Endothelial cell of umbilical vein (primary cell): ENCODE data around the gene ANKS1B. TPM values are rescaled to one million over a fixed set of nuclear protein-coding genes. Genes with fewer than 3 reads are reported as not detected.

ENCODE experiments used
- BruUV-seq: library from RNA; stranded (reverse); fragments of 400-500 nt; replicated peaks from 2 replicates; lab custom pipeline; 2021; lab: Mats Ljungman, UMichigan
- CTCF ChIA-PET: fragments of 300-600, 350-600 bp; sonication (Branson Sonifier 250); formaldehyde crosslinking; loops from one replicate; lab custom pipeline; 2021; ENCODE audit warnings: antibody characterized with exemption, inconsistent platforms; lab: Charles Lee
- POLR2A ChIA-PET: fragments of 300-600, 350-600 bp; sonication (Branson Sonifier 250); formaldehyde crosslinking; loops from one replicate; lab custom pipeline; 2021; ENCODE audit warnings: antibody characterized with exemption, inconsistent platforms; lab: Charles Lee
- DNase-seq: peaks from one replicate; pipeline ENCODE4 v3.0.0-alpha.2; 2011; ENCODE audit warnings: low read depth, low spot score
- FAIRE-seq: peaks from 2 replicates; lab custom pipeline; 2011; peaks lifted over from hg19 to GRCh38; lab: Jason Lieb, UNC
- H2AFZ ChIP-seq: 2 replicates; pipeline ENCODE4 v1.6.0; 2012; ENCODE audit warnings: low read depth, low read length, control low read depth, inconsistent platforms
- H3K27ac ChIP-seq: 2 replicates; pipeline ENCODE4 v1.5.1; 2011; ENCODE audit warnings: low read depth, mild to moderate bottlenecking, control low read depth, low read length, moderate library complexity; ENCODE audit not compliant: insufficient read depth
- H3K27me3 ChIP-seq, 2 experiments: 2 replicates each; pipeline versions ENCODE4 v1.6.0 to v1.6.1; 2011; ENCODE audit warnings: low read length in 2 of 2, mixed read lengths in 1 of 2; ENCODE audit not compliant: control insufficient read depth in 2 of 2, insufficient read depth in 2 of 2
- H3K36me3 ChIP-seq, 2 experiments: 2 replicates in 1 of 2; 3 replicates in 1 of 2; pipeline ENCODE4 v1.5.1; 2011; ENCODE audit warnings: low read length in 2 of 2, mild to moderate bottlenecking in 1 of 2, moderate library complexity in 1 of 2; ENCODE audit not compliant: control insufficient read depth in 2 of 2, insufficient read depth in 2 of 2; ENCODE audit errors: extremely low read depth in 1 of 2
- H3K4me1 ChIP-seq: 3 replicates; pipeline ENCODE4 v1.5.1; 2011; ENCODE audit warnings: mild to moderate bottlenecking, low read length; ENCODE audit not compliant: control insufficient read depth, insufficient read depth; ENCODE audit errors: extremely low read depth
- H3K4me2 ChIP-seq: 2 replicates; pipeline ENCODE4 v1.6.1; 2011; ENCODE audit warnings: low read length, control low read depth, mixed read lengths; ENCODE audit not compliant: insufficient read depth
- H3K4me3 ChIP-seq, 3 experiments: fragments of 200-600 bp in 1 of 3; sonication (generic), shearing (Covaris generic) in 1 of 3; replicated peaks in 1 of 3; 2 replicates each; pipeline ENCODE4 v1.5.1; 2011 to 2016; ENCODE audit warnings: control low read depth in 3 of 3, low read length in 3 of 3, mild to moderate bottlenecking in 2 of 3, inconsistent platforms in 1 of 3, low read depth in 1 of 3, moderate library complexity in 1 of 3; ENCODE audit not compliant: insufficient read depth in 1 of 3
- H3K79me2 ChIP-seq: 2 replicates; pipeline ENCODE4 v1.6.0; 2012; ENCODE audit warnings: low read length, inconsistent platforms; ENCODE audit not compliant: control insufficient read depth, insufficient read depth
- H3K9ac ChIP-seq: replicated peaks from 2 replicates; pipeline ENCODE3; 2011; ENCODE audit warnings: low read length, control low read depth; ENCODE audit not compliant: insufficient read depth; ENCODE audit errors: extremely low read depth
- H3K9me1 ChIP-seq: replicated peaks from 3 replicates; pipeline ENCODE4 v1.6.0; 2011; ENCODE audit warnings: mild to moderate bottlenecking, low read length; ENCODE audit not compliant: control insufficient read depth, insufficient read depth; ENCODE audit errors: extremely low read depth
- H3K9me3 ChIP-seq: replicated peaks from 2 replicates; pipeline ENCODE4 v1.5.1; 2012; ENCODE audit warnings: low read length, inconsistent platforms; ENCODE audit not compliant: control insufficient read depth, insufficient read depth
- H4K20me1 ChIP-seq: replicated peaks from 2 replicates; pipeline ENCODE3; 2011; ENCODE audit warnings: mild to moderate bottlenecking, low read length; ENCODE audit not compliant: control insufficient read depth, insufficient read depth; ENCODE audit errors: extremely low read depth
- EZH2 ChIP-seq: IDR thresholded peaks from 2 replicates; pipeline ENCODE4 v1.6.1; 2012; ENCODE audit warnings: borderline replicate concordance, low read depth, mild to moderate bottlenecking, moderate library complexity, low read length, inconsistent platforms; ENCODE audit not compliant: severe bottlenecking
- FOS ChIP-seq: IDR thresholded peaks from 2 replicates; pipeline ENCODE4 v1.6.1; 2011; ENCODE audit warnings: mild to moderate bottlenecking, low read length, moderate library complexity, borderline replicate concordance; ENCODE audit not compliant: insufficient read depth
- GATA2 ChIP-seq: IDR thresholded peaks from 2 replicates; pipeline ENCODE4 v1.7.0; 2011; ENCODE audit warnings: low read depth, mild to moderate bottlenecking, moderate library complexity, mixed read lengths, low read length; ENCODE audit not compliant: insufficient read length, insufficient read depth
- JUN ChIP-seq: IDR thresholded peaks from 2 replicates; pipeline ENCODE4 v1.6.1; 2011; ENCODE audit warnings: borderline replicate concordance, low read depth; ENCODE audit not compliant: insufficient read length, insufficient read depth
- MYC ChIP-seq: IDR thresholded peaks from one replicate; pipeline ENCODE4 v1.6.1; 2011; ENCODE audit warnings: mild to moderate bottlenecking, low read depth, low read length
- POLR2A ChIP-seq: IDR thresholded peaks from 2 replicates; pipeline ENCODE4 v1.6.1; 2012; ENCODE audit warnings: low read depth, mild to moderate bottlenecking, control low read depth, low read length
- POLR2AphosphoS5 ChIP-seq: IDR thresholded peaks from 2 replicates; pipeline ENCODE4 v1.6.1; 2012; ENCODE audit warnings: low read depth, mild to moderate bottlenecking, control low read depth, low read length, moderate library complexity; ENCODE audit not compliant: insufficient read depth
- dilution Hi-C: fragments of 300-500 bp; cut with MboI; formaldehyde crosslinking; loops from one replicate; pipeline ENCODE4 v1.15.0; 2019; ENCODE audit warnings: low sequenced_read_pairs; ENCODE audit not compliant: extremely low pct_ligation_motif_present
- intact Hi-C: fragments of 100-400 bp; cut with micrococcal nuclease; formaldehyde crosslinking; loops from one replicate; pipeline ENCODE4 v1.10.0; 2022
- polyA plus RNA-seq, 4 experiments: library from polyadenylated mRNA; depleted of rRNA in 3 of 4; stranded (reverse) in 3 of 4; unstranded in 1 of 4; fragments of >200 nt; gene quantifications; 2 replicates each; pipeline versions ENCODE4 v1.2.1 to v1.2.3, GENCODE V29; 2011 to 2012; ENCODE audit warnings: missing spikeins in 1 of 4
- total RNA-seq: library from RNA; stranded (reverse); gene quantifications from 2 replicates; pipeline ENCODE4 v1.2.3, GENCODE V29; 2021
- TF ChIP-seq, protein P1 (sequence below), 2 donors: IDR thresholded peaks; 1 replicate in 1 of 2; 2 replicates in 1 of 2; pipeline ENCODE4 v1.5.1; 2011; ENCODE audit warnings: low read length in 2 of 2, mild to moderate bottlenecking in 2 of 2, moderate library complexity in 2 of 2, control low read depth in 1 of 2, inconsistent platforms in 1 of 2, low read depth in 1 of 2; ENCODE audit not compliant: insufficient read depth in 1 of 2; ENCODE audit errors: extremely low read depth in 1 of 2
- TF ChIP-seq, protein P2 (sequence below): IDR thresholded peaks from 2 replicates; pipeline ENCODE4 v1.6.1; 2011; ENCODE audit not compliant: insufficient read depth, insufficient read length

The ANKS1B gene
- total and polyA plus RNA-seq, 2 donors (not counting 3 experiments of a cell fraction or from before 2014, with no cell fraction given), result 0.15 to 0.38 TPM

DNA sequence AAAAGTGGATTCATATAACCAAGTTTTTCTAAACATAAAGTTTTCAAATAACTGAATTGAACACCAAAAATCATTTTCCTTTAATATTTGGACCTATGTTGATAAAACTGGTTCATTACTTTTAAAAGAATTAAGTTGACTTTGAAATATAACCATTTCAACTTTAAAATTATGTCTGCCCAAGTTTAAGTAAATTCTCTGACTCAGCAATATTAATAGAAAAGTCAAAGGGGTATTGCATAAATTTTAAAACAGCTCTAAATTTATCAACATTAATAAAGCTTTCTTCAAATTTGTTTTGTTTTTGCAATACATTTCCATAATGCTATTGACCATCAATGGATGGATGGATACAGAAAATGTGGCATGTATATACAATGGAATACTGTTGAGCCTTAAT lies 505.6 kb downstream of the ANKS1B start:
- Histone ChIP-seq H3K4me1 (no peaks in the 10 kb centered on the region), H3K9ac (no peak overlapping the region), H3K9me3 (peaks cover 2% of the 10 kb centered on the region), H4K20me1 (no peaks in the 10 kb centered on the region), H3K4me3 (no peak overlapping the region), H3K27me3 (no peaks in the 10 kb centered on the region), H3K79me2 (no peaks in the 10 kb centered on the region), H3K4me2 (no peak overlapping the region), H3K9me1 (no peaks in the 10 kb centered on the region), H3K36me3 (no peaks in the 10 kb centered on the region), H3K27ac (no peak overlapping the region), H2AFZ (no peak overlapping the region)
- DNase-seq (no peak), FAIRE-seq (peak; percentile 28)
- ChIA-PET POLR2A (no interaction called here), CTCF (no interaction called here)
- no peak for TF ChIP-seq GATA2
- TF ChIP-seq POLR2A, result no peak
- TF ChIP-seq EZH2, result no peak
- TF ChIP-seq FOS, result no peak
- TF ChIP-seq JUN, result no peak
- TF ChIP-seq, protein P1, sequence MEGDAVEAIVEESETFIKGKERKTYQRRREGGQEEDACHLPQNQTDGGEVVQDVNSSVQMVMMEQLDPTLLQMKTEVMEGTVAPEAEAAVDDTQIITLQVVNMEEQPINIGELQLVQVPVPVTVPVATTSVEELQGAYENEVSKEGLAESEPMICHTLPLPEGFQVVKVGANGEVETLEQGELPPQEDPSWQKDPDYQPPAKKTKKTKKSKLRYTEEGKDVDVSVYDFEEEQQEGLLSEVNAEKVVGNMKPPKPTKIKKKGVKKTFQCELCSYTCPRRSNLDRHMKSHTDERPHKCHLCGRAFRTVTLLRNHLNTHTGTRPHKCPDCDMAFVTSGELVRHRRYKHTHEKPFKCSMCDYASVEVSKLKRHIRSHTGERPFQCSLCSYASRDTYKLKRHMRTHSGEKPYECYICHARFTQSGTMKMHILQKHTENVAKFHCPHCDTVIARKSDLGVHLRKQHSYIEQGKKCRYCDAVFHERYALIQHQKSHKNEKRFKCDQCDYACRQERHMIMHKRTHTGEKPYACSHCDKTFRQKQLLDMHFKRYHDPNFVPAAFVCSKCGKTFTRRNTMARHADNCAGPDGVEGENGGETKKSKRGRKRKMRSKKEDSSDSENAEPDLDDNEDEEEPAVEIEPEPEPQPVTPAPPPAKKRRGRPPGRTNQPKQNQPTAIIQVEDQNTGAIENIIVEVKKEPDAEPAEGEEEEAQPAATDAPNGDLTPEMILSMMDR (IDR thresholded peaks at IDR 0.05; ENCODE audit: extremely low read depth in 1 of 2, insufficient read depth in 1 of 2, low read depth in 1 of 2, low read length in 2 of 2), result no peak
- TF ChIP-seq POLR2AphosphoS5, result no peak
- no peak for TF ChIP-seq MYC
- TF ChIP-seq, protein P2, sequence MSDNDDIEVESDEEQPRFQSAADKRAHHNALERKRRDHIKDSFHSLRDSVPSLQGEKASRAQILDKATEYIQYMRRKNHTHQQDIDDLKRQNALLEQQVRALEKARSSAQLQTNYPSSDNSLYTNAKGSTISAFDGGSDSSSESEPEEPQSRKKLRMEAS, result no peak
- BruUV-seq, result no TSS peak
- dilution Hi-C loops (no loop called here), intact Hi-C loops (loop anchor here (10.0 kb wide), 1 partner anchor 116 kb away; no protein-coding TSS in a partner anchor)
